B cell (primary cell): Measurements from ENCODE around the gene MED26. TPM values are rescaled to one million over a fixed set of nuclear protein-coding genes. Genes with fewer than 3 reads are reported as not detected.

Source experiments
- ATAC-seq: fragments of 200-7000 bp; cut with Tn5 transposase; one replicate; pipeline ENCODE4 v1.10.0; 2021; ENCODE audit warnings: low read depth, mild to moderate bottlenecking, moderate number of reproducible peaks, moderate library complexity
- CTCF ChIA-PET: fragments of 350-600 bp; sonication (Branson Sonifier 250); formaldehyde crosslinking; loops from one replicate; lab custom pipeline; 2021; ENCODE audit warnings: antibody characterized with exemption, inconsistent platforms; lab: Charles Lee
- POLR2A ChIA-PET: fragments of 350-600 bp; sonication (Branson Sonifier 250); formaldehyde crosslinking; loops from one replicate; lab custom pipeline; 2021; ENCODE audit warnings: antibody characterized with exemption; lab: Charles Lee
- DNase-seq: peaks from one replicate; pipeline ENCODE4 v3.0.0; 2013
- H2AFZ ChIP-seq: 2 replicates; pipeline ENCODE4 v1.6.1; 2012; ENCODE audit warnings: mild to moderate bottlenecking, low read depth, low read length; ENCODE audit not compliant: insufficient read depth, poor library complexity, severe bottlenecking
- H3K27ac ChIP-seq, 2 donors: 1 replicate in 1 of 2; 2 replicates in 1 of 2; pipeline ENCODE4 v1.5.1; 2012 to 2013; ENCODE audit warnings: low read length in 2 of 2, mild to moderate bottlenecking in 2 of 2, moderate library complexity in 1 of 2
- H3K27me3 ChIP-seq, 4 experiments: fragments of 200-600 bp in 1 of 4; sonication (generic) in 1 of 4; replicated peaks in 1 of 4; 1 replicate in 2 of 4; 2 replicates in 2 of 4; pipeline versions ENCODE4 v1.6.1 to v1.7.0; 2013 to 2016; ENCODE audit warnings: low read length in 3 of 4, mild to moderate bottlenecking in 2 of 4, mixed read lengths in 1 of 4, moderate library complexity in 1 of 4; ENCODE audit not compliant: insufficient read depth in 4 of 4, control insufficient read depth in 3 of 4; ENCODE audit errors: control extremely low read depth in 1 of 4
- H3K36me3 ChIP-seq, 2 experiments: replicated peaks in 1 of 2; 1 replicate in 1 of 2; 2 replicates in 1 of 2; pipeline versions ENCODE4 v1.6.1 to v1.7.1; 2013; ENCODE audit warnings: low read length in 1 of 2; ENCODE audit not compliant: insufficient read depth in 2 of 2, control insufficient read depth in 1 of 2; ENCODE audit errors: control extremely low read depth in 1 of 2, extremely low read depth in 1 of 2
- H3K4me1 ChIP-seq, 2 donors: fragments of 200-600 bp in 1 of 2; sonication (generic) in 1 of 2; 1 replicate in 1 of 2; 2 replicates in 1 of 2; pipeline versions ENCODE4 v1.5.1 to v1.6.1; 2013 to 2017; ENCODE audit warnings: low read length in 2 of 2; ENCODE audit not compliant: control insufficient read depth in 2 of 2, insufficient read depth in 2 of 2
- H3K4me2 ChIP-seq: replicated peaks from 2 replicates; pipeline ENCODE3; 2012; ENCODE audit warnings: mild to moderate bottlenecking, low read depth, low read length; ENCODE audit not compliant: poor library complexity, severe bottlenecking
- H3K4me3 ChIP-seq, 5 experiments: fragments of 200-600 bp in 1 of 5; sonication (generic) in 1 of 5; 1 replicate in 3 of 5; 2 replicates in 2 of 5; pipeline versions ENCODE4 v1.5.1 to v1.7.0; 2011 to 2016; ENCODE audit warnings: low read length in 4 of 5, mild to moderate bottlenecking in 4 of 5, low read depth in 2 of 5, control low read depth in 1 of 5, moderate library complexity in 1 of 5; ENCODE audit not compliant: insufficient read depth in 1 of 5; ENCODE audit errors: control extremely low read depth in 1 of 5, extremely low read depth in 1 of 5
- H3K79me2 ChIP-seq: fragments of 200-600 bp; sonication (generic); one replicate; pipeline ENCODE4 v1.6.0; 2016; ENCODE audit warnings: low read length; ENCODE audit not compliant: control insufficient read depth, insufficient read depth
- H3K9ac ChIP-seq: fragments of 200-600 bp; sonication (generic); 2 replicates; pipeline ENCODE4 v1.6.1; 2017; ENCODE audit warnings: mild to moderate bottlenecking, low read length, moderate library complexity
- H3K9me3 ChIP-seq, 3 donors: one replicate each; pipeline versions ENCODE4 v1.6.1 to v1.7.1; 2013; ENCODE audit warnings: low read length in 2 of 3; ENCODE audit not compliant: control insufficient read depth in 2 of 3, insufficient read depth in 1 of 3; ENCODE audit errors: control extremely low read depth in 1 of 3
- H4K20me1 ChIP-seq: 2 replicates; pipeline ENCODE4 v1.6.0; 2012; ENCODE audit warnings: mild to moderate bottlenecking, low read length; ENCODE audit not compliant: insufficient read depth, control insufficient read depth, poor library complexity, severe bottlenecking
- H3K27ac Mint-ChIP-seq: one replicate; pipeline ENCODE4 v1.8.0; 2021; ENCODE audit warnings: mixed read lengths
- H3K27me3 Mint-ChIP-seq: one replicate; pipeline ENCODE4 v1.8.0; 2021; ENCODE audit warnings: mixed read lengths
- H3K4me1 Mint-ChIP-seq: one replicate; pipeline ENCODE4 v1.8.0; 2021; ENCODE audit warnings: mixed read lengths
- H3K4me3 Mint-ChIP-seq: one replicate; pipeline ENCODE4 v1.8.0; 2021; ENCODE audit warnings: mixed read lengths
- H3K9me3 Mint-ChIP-seq: one replicate; pipeline ENCODE4 v1.8.0; 2022; ENCODE audit warnings: mixed read lengths; ENCODE audit not compliant: insufficient read depth
- EZH2 ChIP-seq: IDR thresholded peaks from 2 replicates; pipeline ENCODE4 v1.6.1; 2012; ENCODE audit warnings: borderline replicate concordance, low read depth, mild to moderate bottlenecking, moderate library complexity, low read length; ENCODE audit not compliant: insufficient read depth, poor library complexity, severe bottlenecking
- WGBS: methylation state at CpG from one replicate; pipeline ENCODE4 v1.1.5; 2013; ENCODE audit warnings: missing lambda C conversion rate; ENCODE audit not compliant: insufficient coverage; 5-methylcytosine and 5-hydroxymethylcytosine counted together
- intact Hi-C: fragments of 100-400 bp; cut with micrococcal nuclease; formaldehyde crosslinking; loops from one replicate; pipeline ENCODE4 v1.10.0; 2022
- polyA plus RNA-seq: library from polyadenylated mRNA; depleted of rRNA; stranded (reverse); fragments of >200 nt; gene quantifications from 2 replicates; pipeline ENCODE4 v1.2.3, GENCODE V29; 2012
- total RNA-seq, 2 donors: library from RNA; stranded (reverse); fragments of 120-200 nt in 1 of 2; gene quantifications; 1 replicate in 1 of 2; 2 replicates in 1 of 2; pipeline versions ENCODE4 v1.2.3 to v1.2.4, GENCODE V29; 2013 to 2022
- TF ChIP-seq, protein P1 (sequence below): fragments of 200-600 bp; IDR thresholded peaks from one replicate; pipeline ENCODE4 v1.8.0; 2022; ENCODE audit warnings: antibody characterized with exemption, mild to moderate bottlenecking

The MED26 gene
- total and polyA plus RNA-seq, 2 donors (not counting 1 experiment from before 2014, with no cell fraction given), result 15.6 to 33.6 TPM

DNA sequence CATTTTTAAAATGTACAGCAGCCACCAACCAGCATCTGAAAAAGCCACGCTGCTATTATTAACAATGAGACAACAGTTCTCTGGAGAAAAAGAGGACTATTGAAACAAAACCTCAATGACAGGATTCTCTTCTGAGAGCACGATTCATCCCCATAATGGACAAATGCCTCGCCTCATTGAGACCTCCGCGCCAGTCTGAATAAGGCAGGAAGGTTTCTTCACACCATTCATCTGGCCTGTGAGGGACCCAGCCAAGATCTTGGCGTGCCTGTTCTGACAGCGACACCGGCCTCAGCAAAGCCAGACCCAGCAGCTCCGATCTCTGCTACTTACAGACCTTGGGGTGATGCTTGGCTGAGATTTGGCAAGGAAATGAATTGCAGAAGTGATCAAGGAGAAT lies 17.1 kb upstream of the MED26 start:
- Mint-ChIP-seq H3K27ac (no peak overlapping the region), H3K4me1 (peaks cover 12% of the 10 kb centered on the region), H3K27me3 (no peaks in the 10 kb centered on the region), H3K9me3 (no peaks in the 10 kb centered on the region), H3K4me3 (no peak overlapping the region)
- 100% methylated on average over 5 of the region's 9 CpGs for WGBS
- DNase-seq (no peak), ATAC-seq (no peak)
- Histone ChIP-seq H3K27me3 (no peaks in the 10 kb centered on the region), H3K9me3 (no peaks in the 10 kb centered on the region), H2AFZ (no peak overlapping the region), H3K4me1 (no peaks in the 10 kb centered on the region), H3K27ac (no peak overlapping the region), H4K20me1 (peaks cover 88% of the 10 kb centered on the region), H3K4me3 (no peak overlapping the region), H3K9ac (no peak overlapping the region), H3K4me2 (no peak overlapping the region), H3K79me2 (peaks cover 89% of the 10 kb centered on the region), H3K36me3 (peaks cover 10 to 60% of the 10 kb centered on the region in 2 experiments)
- intact Hi-C loops, result no loop called here
- ChIA-PET POLR2A (interaction anchor here (0.5 kb wide), 1 partner anchor 316 kb away, joined by 3 read pairs; no protein-coding TSS in a partner anchor), CTCF (no interaction called here)
- TF ChIP-seq, protein P1, sequence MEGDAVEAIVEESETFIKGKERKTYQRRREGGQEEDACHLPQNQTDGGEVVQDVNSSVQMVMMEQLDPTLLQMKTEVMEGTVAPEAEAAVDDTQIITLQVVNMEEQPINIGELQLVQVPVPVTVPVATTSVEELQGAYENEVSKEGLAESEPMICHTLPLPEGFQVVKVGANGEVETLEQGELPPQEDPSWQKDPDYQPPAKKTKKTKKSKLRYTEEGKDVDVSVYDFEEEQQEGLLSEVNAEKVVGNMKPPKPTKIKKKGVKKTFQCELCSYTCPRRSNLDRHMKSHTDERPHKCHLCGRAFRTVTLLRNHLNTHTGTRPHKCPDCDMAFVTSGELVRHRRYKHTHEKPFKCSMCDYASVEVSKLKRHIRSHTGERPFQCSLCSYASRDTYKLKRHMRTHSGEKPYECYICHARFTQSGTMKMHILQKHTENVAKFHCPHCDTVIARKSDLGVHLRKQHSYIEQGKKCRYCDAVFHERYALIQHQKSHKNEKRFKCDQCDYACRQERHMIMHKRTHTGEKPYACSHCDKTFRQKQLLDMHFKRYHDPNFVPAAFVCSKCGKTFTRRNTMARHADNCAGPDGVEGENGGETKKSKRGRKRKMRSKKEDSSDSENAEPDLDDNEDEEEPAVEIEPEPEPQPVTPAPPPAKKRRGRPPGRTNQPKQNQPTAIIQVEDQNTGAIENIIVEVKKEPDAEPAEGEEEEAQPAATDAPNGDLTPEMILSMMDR, result no peak
- TF ChIP-seq EZH2, result no peak

DNA sequence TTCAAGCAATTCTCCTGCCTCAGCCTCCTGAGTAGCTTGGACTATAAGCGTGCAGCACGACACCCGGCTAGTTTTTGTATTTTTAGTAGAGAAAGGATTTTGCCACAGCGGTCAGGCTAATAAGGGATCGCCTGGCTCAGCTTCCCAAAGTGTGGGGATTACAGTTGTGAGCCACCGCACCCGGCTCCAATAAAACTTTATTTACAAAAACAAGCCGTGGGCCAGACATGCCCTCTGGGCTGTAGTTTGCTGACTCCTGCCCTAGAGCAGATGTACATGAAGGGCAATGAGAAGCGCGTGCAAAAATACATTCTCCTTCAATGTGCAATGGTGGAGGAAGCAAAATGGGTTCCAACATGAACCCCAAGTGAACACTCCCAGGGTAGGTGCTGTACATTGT lies 13.7 kb upstream of the MED26 start:
- intact Hi-C loops, result no loop called here
- peaks cover 85% of the 10 kb centered on the region for H4K20me1 ChIP-seq
- H3K4me1 ChIP-seq, result peaks cover 4 to 5% of the 10 kb centered on the region in 2 donors
- ChIA-PET CTCF (no interaction called here), POLR2A (no interaction called here)
- H3K36me3 ChIP-seq, result peaks cover 8 to 73% of the 10 kb centered on the region in 2 experiments
- no peak for DNase-seq
- ATAC-seq, result no peak
- H3K9me3 ChIP-seq, result no peaks in the 10 kb centered on the region
- H3K27me3 ChIP-seq, result no peaks in the 10 kb centered on the region
- H3K9me3 Mint-ChIP-seq, result no peaks in the 10 kb centered on the region
- H2AFZ ChIP-seq, result no peak overlapping the region
- WGBS, result 99% methylated on average over 7 of the region's 10 CpGs
- H3K79me2 ChIP-seq, result peaks cover 100% of the 10 kb centered on the region
- H3K27ac Mint-ChIP-seq, result no peak overlapping the region
- no peak for TF ChIP-seq EZH2
- TF ChIP-seq, protein P1, result no peak
- H3K27me3 Mint-ChIP-seq, result no peaks in the 10 kb centered on the region
- no peak overlapping the region for H3K27ac ChIP-seq
- no peak overlapping the region for H3K4me2 ChIP-seq
- no peak overlapping the region for H3K4me3 Mint-ChIP-seq
- H3K9ac ChIP-seq, result no peak overlapping the region
- H3K4me1 Mint-ChIP-seq, result peaks cover 21% of the 10 kb centered on the region
- H3K4me3 ChIP-seq, result no peak overlapping the region
